ENCODE results near the gene ITGB5. TPM values are rescaled to one million over a fixed set of nuclear protein-coding genes. Genes with fewer than 3 reads are reported as not detected.

Gene ITGB5
- total RNA-seq, 1 donor from 2014 or later = not detected

DNA sequence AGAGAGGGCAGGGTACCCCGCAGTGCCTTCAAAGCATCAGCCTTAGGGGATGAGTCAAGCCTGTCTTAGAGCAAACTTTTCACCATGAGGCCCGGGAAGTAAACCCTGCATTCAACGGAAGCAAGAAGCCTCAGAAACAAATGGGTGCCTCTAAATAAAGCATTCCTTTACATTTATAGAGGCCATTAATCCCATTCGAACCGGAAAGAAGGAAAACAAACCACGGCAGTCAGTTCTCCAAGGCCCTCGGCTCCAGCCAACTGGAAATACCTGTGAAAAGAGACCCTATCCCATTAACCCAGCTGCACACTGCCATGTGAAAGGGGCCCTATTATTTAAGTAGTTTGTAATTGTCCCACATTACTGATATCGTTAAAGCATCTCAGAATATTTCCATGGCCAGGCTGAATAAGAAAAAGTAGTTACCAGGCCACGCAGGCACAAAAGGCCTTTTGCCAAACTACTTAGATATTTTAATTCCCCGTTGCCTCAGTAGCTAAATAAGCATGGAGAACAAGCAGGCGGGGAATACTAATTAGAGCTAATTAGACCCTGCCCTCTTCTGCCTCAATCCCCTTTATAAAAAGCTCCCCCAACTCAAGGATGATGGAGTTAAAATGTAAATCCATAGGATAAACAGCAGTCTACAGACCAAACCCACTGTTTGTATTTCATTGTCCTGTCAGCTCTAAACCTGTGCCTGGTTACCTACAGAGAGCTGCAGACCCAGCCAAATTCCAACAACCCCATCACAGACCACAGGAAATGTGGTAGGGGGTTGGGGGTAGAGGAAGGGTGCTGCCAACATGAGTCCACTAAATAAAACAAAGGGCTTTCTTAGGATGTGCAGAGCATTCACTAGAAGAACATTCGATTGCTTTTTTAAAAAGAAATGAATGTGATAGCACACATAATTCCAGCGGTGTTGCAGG is 4.1 kb downstream of the ITGB5 start:
- no peaks in the 10 kb centered on the region for H3K9me3 Mint-ChIP-seq
- ChIA-PET POLR2A (no interaction called here), CTCF (no interaction called here)
- H3K36me3 Mint-ChIP-seq (ENCODE audit: low read depth) = no peaks in the 10 kb centered on the region
- intact Hi-C loops (cut with micrococcal nuclease) = no loop called here
- DNase-seq (no peak), ATAC-seq (ENCODE audit: low read depth) (no peak)
- TF ChIP-seq, protein P1, sequence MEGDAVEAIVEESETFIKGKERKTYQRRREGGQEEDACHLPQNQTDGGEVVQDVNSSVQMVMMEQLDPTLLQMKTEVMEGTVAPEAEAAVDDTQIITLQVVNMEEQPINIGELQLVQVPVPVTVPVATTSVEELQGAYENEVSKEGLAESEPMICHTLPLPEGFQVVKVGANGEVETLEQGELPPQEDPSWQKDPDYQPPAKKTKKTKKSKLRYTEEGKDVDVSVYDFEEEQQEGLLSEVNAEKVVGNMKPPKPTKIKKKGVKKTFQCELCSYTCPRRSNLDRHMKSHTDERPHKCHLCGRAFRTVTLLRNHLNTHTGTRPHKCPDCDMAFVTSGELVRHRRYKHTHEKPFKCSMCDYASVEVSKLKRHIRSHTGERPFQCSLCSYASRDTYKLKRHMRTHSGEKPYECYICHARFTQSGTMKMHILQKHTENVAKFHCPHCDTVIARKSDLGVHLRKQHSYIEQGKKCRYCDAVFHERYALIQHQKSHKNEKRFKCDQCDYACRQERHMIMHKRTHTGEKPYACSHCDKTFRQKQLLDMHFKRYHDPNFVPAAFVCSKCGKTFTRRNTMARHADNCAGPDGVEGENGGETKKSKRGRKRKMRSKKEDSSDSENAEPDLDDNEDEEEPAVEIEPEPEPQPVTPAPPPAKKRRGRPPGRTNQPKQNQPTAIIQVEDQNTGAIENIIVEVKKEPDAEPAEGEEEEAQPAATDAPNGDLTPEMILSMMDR (IDR thresholded peaks at IDR 0.05) = no peak
- H3K4me1 Mint-ChIP-seq = peaks cover 6% of the 10 kb centered on the region
- H3K27me3 Mint-ChIP-seq = peaks cover 48% of the 10 kb centered on the region
- H3K4me3 Mint-ChIP-seq = no peak overlapping the region
- H3K27ac Mint-ChIP-seq = no peak overlapping the region

DNA sequence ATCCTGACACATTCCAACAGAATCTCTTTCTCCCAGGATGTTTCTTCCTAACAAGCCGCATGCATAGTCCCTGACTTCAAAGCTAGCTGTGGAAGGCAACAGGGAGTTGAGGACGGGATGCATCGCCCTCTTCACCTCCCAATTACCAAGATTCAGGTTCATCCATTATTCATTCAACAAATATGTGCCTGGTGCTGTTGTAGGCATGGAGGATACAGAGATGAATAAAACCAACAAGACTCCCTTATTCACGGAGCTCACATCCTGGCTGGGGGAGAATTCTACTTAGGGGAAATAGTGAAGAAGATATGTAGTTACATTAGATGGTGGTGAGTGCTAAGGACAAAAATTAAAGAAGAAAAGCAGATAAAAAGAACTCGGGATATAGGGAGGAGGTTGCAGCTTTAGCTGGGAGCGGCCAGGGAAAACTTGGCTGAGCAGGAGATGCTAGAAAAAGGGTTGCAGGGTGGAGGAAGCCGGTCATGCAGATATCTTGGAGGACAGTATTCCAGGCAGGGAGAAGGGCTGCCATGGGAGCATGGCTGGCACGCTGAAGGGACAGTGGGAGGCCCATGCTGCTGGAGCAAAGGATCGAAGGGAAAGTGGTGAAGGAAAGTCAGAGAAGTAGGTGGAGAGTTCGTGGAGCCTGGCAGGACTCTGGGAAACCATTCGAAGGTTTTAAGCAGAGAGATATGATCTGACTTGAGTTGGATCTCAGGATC is 5.0 kb downstream of the ITGB5 start:
- CTCF ChIA-PET = no interaction called here
- no peak overlapping the region for H3K27ac Mint-ChIP-seq
- H3K36me3 Mint-ChIP-seq (ENCODE audit: low read depth) = no peaks in the 10 kb centered on the region
- peaks cover 43% of the 10 kb centered on the region for H3K27me3 Mint-ChIP-seq
- TF ChIP-seq, protein P1 (IDR thresholded peaks at IDR 0.05) = no peak
- no peaks in the 10 kb centered on the region for H3K9me3 Mint-ChIP-seq
- POLR2A ChIA-PET = no interaction called here
- H3K4me1 Mint-ChIP-seq = peaks cover 4% of the 10 kb centered on the region
- no peak for ATAC-seq (ENCODE audit: low read depth)
- no peak overlapping the region for H3K4me3 Mint-ChIP-seq
- DNase-seq = no peak
- intact Hi-C loops (cut with micrococcal nuclease) = no loop called here

DNA sequence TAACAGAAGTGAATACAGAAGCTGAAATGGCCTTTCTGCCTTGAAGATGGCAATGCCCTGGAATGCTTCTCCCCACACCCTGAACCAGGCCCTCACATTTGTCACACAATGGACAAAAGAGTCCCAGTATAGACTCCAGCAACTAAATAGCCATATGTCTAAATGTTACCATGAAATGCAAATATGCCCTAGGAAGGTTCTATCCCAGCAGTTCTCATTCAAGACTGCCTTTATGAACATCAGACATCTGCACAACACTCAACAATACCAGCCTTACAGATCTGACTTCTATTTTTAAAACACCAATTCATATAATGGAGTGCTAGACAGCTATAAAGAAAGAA is 7.9 kb downstream of the ITGB5 start:
- H3K9me3 Mint-ChIP-seq = no peaks in the 10 kb centered on the region
- H3K27me3 Mint-ChIP-seq = peaks cover 41% of the 10 kb centered on the region
- ATAC-seq (ENCODE audit: low read depth) (no peak), DNase-seq (no peak)
- H3K27ac Mint-ChIP-seq = no peak overlapping the region
- POLR2A ChIA-PET = no interaction called here
- no peak overlapping the region for H3K4me3 Mint-ChIP-seq
- H3K36me3 Mint-ChIP-seq (ENCODE audit: low read depth) = no peaks in the 10 kb centered on the region
- H3K4me1 Mint-ChIP-seq = no peaks in the 10 kb centered on the region
- intact Hi-C loops (cut with micrococcal nuclease) = no loop called here
- CTCF ChIA-PET = no interaction called here
- TF ChIP-seq, protein P1 (IDR thresholded peaks at IDR 0.05) = no peak

DNA sequence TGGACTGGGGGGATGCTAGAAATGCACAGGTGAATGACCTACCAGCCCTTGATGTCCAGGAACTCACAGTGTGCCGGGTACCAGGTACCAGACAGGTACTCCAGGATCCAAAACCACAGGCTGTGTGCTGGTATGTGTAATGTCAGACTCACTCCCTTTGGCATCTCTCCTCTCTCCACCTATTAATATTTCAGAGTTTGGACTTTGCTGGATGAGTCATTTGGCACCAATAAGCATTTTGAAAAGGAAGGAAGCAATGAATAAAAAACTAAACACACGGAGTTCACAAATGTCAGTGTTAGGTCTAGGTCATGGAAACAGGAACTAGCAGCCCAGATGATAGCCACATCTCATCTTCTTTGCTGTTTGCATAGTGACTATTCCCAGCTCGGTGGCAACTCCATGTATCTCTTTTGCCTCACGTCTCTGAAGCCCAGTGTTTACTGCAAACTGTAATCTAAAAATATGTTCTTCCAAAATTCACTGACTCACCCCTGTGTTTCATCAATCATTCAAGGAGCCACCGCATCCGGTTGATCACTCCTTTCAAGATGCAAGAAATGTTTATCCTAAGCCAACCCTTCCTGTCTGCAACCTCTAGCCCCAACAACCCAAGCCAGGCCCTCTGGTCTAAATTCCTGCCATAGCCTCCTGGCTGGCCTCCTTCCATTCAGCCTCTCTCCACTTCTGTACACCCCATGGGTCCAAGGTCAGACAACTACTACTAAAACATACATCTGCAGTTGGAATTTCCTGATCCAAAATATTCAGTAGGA is 8.4 kb downstream of the ITGB5 start:
- POLR2A ChIA-PET = no interaction called here
- CTCF ChIA-PET = no interaction called here
- intact Hi-C loops (cut with micrococcal nuclease) = no loop called here
- no peak overlapping the region for H3K4me3 Mint-ChIP-seq
- H3K27me3 Mint-ChIP-seq = peaks cover 40% of the 10 kb centered on the region
- H3K27ac Mint-ChIP-seq = no peak overlapping the region
- H3K9me3 Mint-ChIP-seq = no peaks in the 10 kb centered on the region
- ATAC-seq (ENCODE audit: low read depth) (no peak), DNase-seq (no peak)
- H3K4me1 Mint-ChIP-seq = no peaks in the 10 kb centered on the region
- no peaks in the 10 kb centered on the region for H3K36me3 Mint-ChIP-seq (ENCODE audit: low read depth)
- TF ChIP-seq, protein P1 (IDR thresholded peaks at IDR 0.05) = no peak

DNA sequence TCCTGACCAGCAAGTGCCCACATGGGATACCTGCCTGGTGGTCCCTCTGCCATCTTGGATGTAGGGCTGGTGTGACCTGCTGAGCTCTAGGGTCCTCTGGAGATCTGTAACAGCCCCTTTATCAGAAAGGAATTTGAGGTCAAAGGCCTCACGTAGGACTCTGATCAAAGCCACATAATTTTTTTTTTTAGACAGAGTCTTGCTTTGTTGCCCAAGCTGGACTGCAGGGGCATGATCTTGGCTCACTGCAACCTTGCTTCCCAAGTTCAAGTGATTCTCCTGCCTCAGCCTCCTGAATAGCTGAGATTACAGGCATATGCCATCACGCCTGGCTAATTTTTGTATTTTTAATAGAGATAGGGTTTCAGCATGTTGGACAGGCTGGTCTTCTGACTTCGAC is 9.5 kb downstream of the ITGB5 start:
- CTCF ChIA-PET = no interaction called here

More for the DNA sequence above, 9.5 kb downstream of the ITGB5 start:
- TF ChIP-seq, protein P1 (IDR thresholded peaks at IDR 0.05) = no peak
- Mint-ChIP-seq H3K36me3 (ENCODE audit: low read depth) (no peaks in the 10 kb centered on the region), H3K4me3 (no peak overlapping the region), H3K27ac (no peak overlapping the region), H3K27me3 (peaks cover 35% of the 10 kb centered on the region), H3K9me3 (no peaks in the 10 kb centered on the region), H3K4me1 (no peaks in the 10 kb centered on the region)
- intact Hi-C loops (cut with micrococcal nuclease) = no loop called here
- POLR2A ChIA-PET = no interaction called here
- DNase-seq (no peak), ATAC-seq (ENCODE audit: low read depth) (no peak)
